ENCODE measurements around the gene TTLL11.

The TTLL11 gene

GRCh38 chr9:121863955-121864354 is 229.2 kb downstream of the TTLL11 start:
- DNase-seq: no peak

- DNase-seq: no peak
These were observed 230.5 kb downstream of the TTLL11 start for GRCh38 chr9:121862371-121863332.

- DNase-seq: no peak
These were observed 231.5 kb downstream of the TTLL11 start for GRCh38 chr9:121861501-121862180.

GRCh38 chr9:121860744-121861143 is 232.4 kb downstream of the TTLL11 start:
- DNase-seq: no peak

- DNase-seq: no peak
These were observed 232.9 kb downstream of the TTLL11 start for GRCh38 chr9:121860213-121860612.

- no peak for DNase-seq
These were observed 233.5 kb downstream of the TTLL11 start for GRCh38 chr9:121859646-121860045.

GRCh38 chr9:121858788-121859187 is 234.3 kb downstream of the TTLL11 start:
- DNase-seq: no peak

- DNase-seq: no peak
These were observed 235.2 kb downstream of the TTLL11 start for GRCh38 chr9:121857928-121858327.

GRCh38 chr9:121855476-121855875 is 237.6 kb downstream of the TTLL11 start:
- no peak for DNase-seq

- DNase-seq: no peak
These were observed 239.3 kb downstream of the TTLL11 start for GRCh38 chr9:121853617-121854395.

GRCh38 chr9:121852651-121853616 is 240.2 kb downstream of the TTLL11 start:
- DNase-seq: no peak

GRCh38 chr9:121852241-121852640 is 240.9 kb downstream of the TTLL11 start:
- no peak for DNase-seq

- DNase-seq: no peak
These were observed 241.4 kb downstream of the TTLL11 start for GRCh38 chr9:121851641-121852091.

GRCh38 chr9:121850366-121850765 is 242.7 kb downstream of the TTLL11 start:
- DNase-seq: no peak

- no peak for DNase-seq
These were observed 243.6 kb downstream of the TTLL11 start for GRCh38 chr9:121849554-121849953.

GRCh38 chr9:121844562-121844961 is 248.5 kb downstream of the TTLL11 start:
- no peak for DNase-seq

GRCh38 chr9:121844098-121844497 is 249.0 kb downstream of the TTLL11 start:
- no peak for DNase-seq

GRCh38 chr9:121842612-121842978 is 250.5 kb downstream of the TTLL11 start:
- DNase-seq: no peak

GRCh38 chr9:121841771-121842611 is 251.1 kb downstream of the TTLL11 start:
- no peak for DNase-seq

GRCh38 chr9:121840838-121841760 is 252.0 kb downstream of the TTLL11 start:
- no peak for DNase-seq
